OCI-LY7 (cell line): ENCODE data around the gene POPDC3. TPM values are rescaled to one million over a fixed set of nuclear protein-coding genes. Genes with fewer than 3 reads are reported as not detected.

Experiments used
- BruUV-seq: library from RNA; stranded (reverse); fragments of 400-500 nt; replicated peaks from 2 replicates; lab custom pipeline; 2021; lab: Mats Ljungman, UMichigan
- CTCF ChIA-PET: fragments of 300-600 bp; sonication (Branson Sonifier 250); formaldehyde crosslinking; loops from one replicate; lab custom pipeline; 2022; ENCODE audit warnings: antibody characterized with exemption; ENCODE audit not compliant: unreplicated experiment; lab: Charles Lee
- POLR2A ChIA-PET: fragments of 300-600 bp; sonication (Branson Sonifier 250); formaldehyde crosslinking; loops from one replicate; lab custom pipeline; 2022; ENCODE audit warnings: antibody characterized with exemption; lab: Charles Lee
- DNase-seq: peaks from one replicate; pipeline ENCODE4 v3.0.0-alpha.2; 2015; ENCODE audit warnings: low spot score
- H2AFZ ChIP-seq: fragments of 200-600 bp; sonication (generic), shearing (Covaris generic); 2 replicates; pipeline ENCODE4 v1.6.1; 2014; ENCODE audit warnings: mild to moderate bottlenecking, antibody characterized with exemption, low read length, moderate library complexity
- H3K27ac ChIP-seq: fragments of 200-600 bp; sonication (generic); 2 replicates; pipeline ENCODE4 v1.5.1; 2014; ENCODE audit warnings: mixed run types, low read depth, mild to moderate bottlenecking, moderate library complexity, low read length, inconsistent platforms; ENCODE audit not compliant: poor library complexity, severe bottlenecking
- H3K36me3 ChIP-seq: fragments of 200-600 bp; sonication (generic); 2 replicates; pipeline ENCODE4 v1.6.1; 2014; ENCODE audit warnings: mild to moderate bottlenecking, antibody characterized with exemption, low read length, moderate library complexity, mixed read lengths; ENCODE audit not compliant: insufficient read depth
- H3K4me1 ChIP-seq: fragments of 200-600 bp; sonication (generic); 2 replicates; pipeline ENCODE4 v1.5.1; 2014; ENCODE audit warnings: mild to moderate bottlenecking, low read length; ENCODE audit not compliant: insufficient read depth, poor library complexity, severe bottlenecking
- H3K4me2 ChIP-seq: fragments of 200-600 bp; sonication (generic); 2 replicates; pipeline ENCODE4 v1.6.1; 2014; ENCODE audit warnings: mild to moderate bottlenecking, low read length
- H3K4me3 ChIP-seq: fragments of 200-600 bp; sonication (generic); 2 replicates; pipeline ENCODE4 v1.5.1; 2014; ENCODE audit warnings: mild to moderate bottlenecking, low read depth, low read length; ENCODE audit not compliant: poor library complexity, severe bottlenecking
- H3K79me2 ChIP-seq: fragments of 200-600 bp; sonication (generic); 2 replicates; pipeline ENCODE4 v1.6.1; 2016; ENCODE audit warnings: low read depth, mild to moderate bottlenecking, low read length, moderate library complexity, mixed read lengths; ENCODE audit not compliant: insufficient read depth
- H3K9me2 ChIP-seq: fragments of 200-600 bp; sonication (generic); 2 replicates; pipeline ENCODE4 v1.6.1; 2016; ENCODE audit warnings: mild to moderate bottlenecking, low read length, mixed read lengths; ENCODE audit not compliant: insufficient read depth
- H3K9me3 ChIP-seq: fragments of 200-600 bp; sonication (generic); 2 replicates; pipeline ENCODE4 v1.6.1; 2014; ENCODE audit warnings: mild to moderate bottlenecking, mixed run types, low read length, mixed read lengths
- H4K20me1 ChIP-seq: fragments of 200-600 bp; sonication (generic); 2 replicates; pipeline ENCODE4 v1.6.1; 2014; ENCODE audit warnings: mild to moderate bottlenecking, antibody characterized with exemption, low read length, moderate library complexity, mixed read lengths; ENCODE audit not compliant: insufficient read depth
- CTCF ChIP-seq: fragments of 200-600 bp; sonication (generic); conservative IDR thresholded peaks from 2 replicates; pipeline ENCODE4 v1.5.1; 2014; ENCODE audit warnings: mild to moderate bottlenecking, antibody characterized with exemption, low read length, moderate library complexity, mixed read lengths
- EZH2phosphoT487 ChIP-seq: fragments of 200-600 bp; sonication (generic); IDR thresholded peaks from 2 replicates; pipeline ENCODE4 v1.6.1; 2018; ENCODE audit warnings: low read depth, borderline replicate concordance, mild to moderate bottlenecking, mixed run types, antibody characterized with exemption, low read length, moderate library complexity, mixed read lengths
- intact Hi-C: fragments of 100-400 bp; cut with micrococcal nuclease; formaldehyde crosslinking; loops from one replicate; pipeline ENCODE4 v1.10.0; 2022; ENCODE audit not compliant: unreplicated experiment
- total RNA-seq, 2 experiments: library from RNA; depleted of rRNA in 1 of 2; stranded (reverse); fragments of >200 nt in 1 of 2; shearing (Covaris generic) in 1 of 2; gene quantifications; 2 replicates each; pipeline ENCODE4 v1.2.3, GENCODE V29; 2014 to 2022

The POPDC3 gene
- total RNA-seq, 2 experiments from 2014 or later = not detected

- POLR2A ChIA-PET = interaction anchor here (0.6 kb wide), 1 partner anchor 242 kb away, joined by 3 read pairs; no protein-coding TSS in a partner anchor
- no peak for DNase-seq
- no peaks in the 10 kb centered on the region for H3K9me2 ChIP-seq
- H3K79me2 ChIP-seq = no peaks in the 10 kb centered on the region
- CTCF ChIA-PET = no interaction called here
- no peak overlapping the region for H3K27ac ChIP-seq
- H3K9me3 ChIP-seq = no peaks in the 10 kb centered on the region
- no peaks in the 10 kb centered on the region for H3K4me1 ChIP-seq
- no peak overlapping the region for H3K4me2 ChIP-seq
- no peaks in the 10 kb centered on the region for H3K36me3 ChIP-seq
- intact Hi-C loops = no loop called here
- BruUV-seq = no TSS peak
- no peak overlapping the region for H3K4me3 ChIP-seq
- no peaks in the 10 kb centered on the region for H4K20me1 ChIP-seq
- TF ChIP-seq EZH2phosphoT487 = no peak
- no peak for TF ChIP-seq CTCF
- H2AFZ ChIP-seq = no peak overlapping the region
Measured at GRCh38 chr6:105193647-105194046, 13.8 kb upstream of the POPDC3 start.

GRCh38 chr6:105192707-105193465 lies 13.1 kb upstream of the POPDC3 start:
- intact Hi-C loops = no loop called here
- H3K79me2 ChIP-seq = no peaks in the 10 kb centered on the region
- no peaks in the 10 kb centered on the region for H3K4me1 ChIP-seq
- ChIA-PET CTCF (no interaction called here), POLR2A (interaction anchor here (0.5 to 1.3 kb wide), 4 partner anchors 10 to 1063 kb away, joined by 3 to 7 read pairs (median 3); no protein-coding TSS in a partner anchor)
- no peak for TF ChIP-seq CTCF
- TF ChIP-seq EZH2phosphoT487 = no peak
- H3K27ac ChIP-seq = no peak overlapping the region
- no TSS peak for BruUV-seq
- H4K20me1 ChIP-seq = no peaks in the 10 kb centered on the region
- no peaks in the 10 kb centered on the region for H3K9me3 ChIP-seq
- H3K36me3 ChIP-seq = no peaks in the 10 kb centered on the region
- no peak for DNase-seq
- no peak overlapping the region for H3K4me3 ChIP-seq
- H3K4me2 ChIP-seq = no peak overlapping the region
- H3K9me2 ChIP-seq = no peaks in the 10 kb centered on the region
- no peak overlapping the region for H2AFZ ChIP-seq

GRCh38 chr6:105191351-105191750 lies 11.5 kb upstream of the POPDC3 start:
- H2AFZ ChIP-seq = no peak overlapping the region
- ChIA-PET CTCF (no interaction called here), POLR2A (interaction anchor here (0.6 to 0.9 kb wide), 2 partner anchors 9 to 106 kb away, joined by 3 read pairs; no protein-coding TSS in a partner anchor)
- H4K20me1 ChIP-seq = no peaks in the 10 kb centered on the region
- no peak overlapping the region for H3K27ac ChIP-seq
- H3K9me2 ChIP-seq = no peaks in the 10 kb centered on the region
- no peak overlapping the region for H3K4me3 ChIP-seq
- H3K9me3 ChIP-seq = no peaks in the 10 kb centered on the region
- no peaks in the 10 kb centered on the region for H3K79me2 ChIP-seq
- no peaks in the 10 kb centered on the region for H3K36me3 ChIP-seq
- no peaks in the 10 kb centered on the region for H3K4me1 ChIP-seq
- no peak for TF ChIP-seq CTCF
- TF ChIP-seq EZH2phosphoT487 = no peak
- DNase-seq = no peak
- BruUV-seq = no TSS peak
- intact Hi-C loops = no loop called here
- H3K4me2 ChIP-seq = no peak overlapping the region
